ENCODE results near the gene GPC1.

GPC1 gene

GRCh38 chr2:240412975-240413812 lies 22.3 kb upstream of the GPC1 start:
- no peak for DNase-seq

- DNase-seq: no peak
Measured at GRCh38 chr2:240413813-240414429, 21.5 kb upstream of the GPC1 start.

DNA sequence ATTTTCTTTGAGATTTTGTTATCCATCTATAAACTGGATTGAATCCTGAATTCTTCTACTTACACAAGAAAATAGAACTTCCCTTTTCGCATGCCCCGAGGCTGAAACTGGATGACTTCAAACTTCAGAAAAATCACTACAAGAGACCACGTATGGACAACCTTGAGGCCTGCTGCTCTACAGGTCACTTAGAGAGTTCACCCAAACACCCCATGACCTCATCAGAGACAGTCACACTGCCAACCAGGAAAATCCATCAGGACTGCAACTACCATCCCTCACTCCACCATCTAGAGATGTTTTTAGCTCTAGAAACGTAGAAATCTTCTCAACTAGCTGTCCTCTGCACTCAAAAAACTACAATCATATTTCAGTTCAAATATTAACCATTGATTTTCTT lies 18.6 kb upstream of the GPC1 start:
- no peak for DNase-seq

- DNase-seq: no peak
Measured at GRCh38 chr2:240418311-240418710, 17.2 kb upstream of the GPC1 start.

DNA sequence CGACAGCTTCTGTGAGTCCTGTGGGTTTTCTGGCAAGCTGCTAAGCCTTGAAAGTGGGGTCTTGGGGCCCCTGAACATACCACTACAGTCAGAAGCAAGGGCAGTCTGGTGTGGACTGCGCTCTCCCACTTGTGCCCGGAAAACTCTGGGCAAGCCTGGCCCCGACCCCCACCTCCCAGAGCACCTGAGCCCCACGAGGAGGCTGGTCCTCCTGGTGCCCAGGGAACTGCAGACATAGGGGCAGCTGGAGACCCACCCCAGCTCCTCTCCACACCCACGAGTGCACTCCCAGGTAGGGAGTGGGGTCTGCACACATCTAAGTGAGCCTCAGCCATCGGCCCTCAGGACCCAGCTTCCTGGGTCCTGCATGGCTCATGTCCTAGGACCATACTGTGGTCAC lies 16.2 kb upstream of the GPC1 start:
- no peak for DNase-seq

- no peak for DNase-seq
Measured at GRCh38 chr2:240419723-240420122, 15.7 kb upstream of the GPC1 start.

DNA sequence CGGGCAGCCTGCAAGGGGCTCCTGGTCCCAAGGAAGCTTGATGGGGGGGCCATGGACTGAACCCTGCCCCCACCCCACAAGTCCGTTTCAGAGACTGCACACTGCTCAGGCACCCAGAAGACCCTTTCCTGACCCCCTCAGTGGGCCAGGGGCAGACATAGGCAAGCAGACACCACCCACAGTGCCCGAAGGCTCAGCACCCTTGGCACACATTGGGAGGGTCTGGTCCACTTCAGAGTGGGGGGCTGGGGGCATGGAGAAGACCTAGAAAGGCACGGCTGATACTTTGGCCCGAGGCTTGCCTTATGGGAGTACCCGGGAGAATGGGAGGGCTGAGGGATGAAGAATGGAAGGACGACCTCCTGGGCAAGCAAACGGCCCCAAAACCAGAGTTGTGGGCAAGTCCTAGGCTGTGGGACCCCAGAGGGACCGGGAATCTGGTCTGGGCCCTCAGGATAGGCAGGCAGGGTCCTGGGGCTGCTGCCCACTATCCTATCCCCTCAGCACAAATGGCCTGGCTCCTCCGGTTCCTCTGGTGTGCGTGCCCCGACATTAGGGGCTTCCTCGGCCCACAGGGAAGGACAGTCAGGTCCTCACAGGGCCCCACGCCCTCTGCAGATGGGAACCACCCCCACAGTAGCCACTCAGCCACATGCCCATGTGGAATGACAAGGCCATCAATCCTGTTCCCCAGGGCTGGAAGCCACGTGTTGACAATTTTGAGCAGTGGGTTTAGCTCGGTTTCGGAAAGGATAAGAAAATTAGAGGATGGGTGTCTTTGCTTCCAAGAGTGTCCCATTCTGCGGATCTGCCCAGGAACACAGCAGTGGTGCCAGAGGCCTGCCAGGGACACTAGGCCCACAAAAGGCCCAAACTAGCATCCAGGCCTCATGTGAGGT lies 15.0 kb upstream of the GPC1 start:
- no peak for DNase-seq

DNA sequence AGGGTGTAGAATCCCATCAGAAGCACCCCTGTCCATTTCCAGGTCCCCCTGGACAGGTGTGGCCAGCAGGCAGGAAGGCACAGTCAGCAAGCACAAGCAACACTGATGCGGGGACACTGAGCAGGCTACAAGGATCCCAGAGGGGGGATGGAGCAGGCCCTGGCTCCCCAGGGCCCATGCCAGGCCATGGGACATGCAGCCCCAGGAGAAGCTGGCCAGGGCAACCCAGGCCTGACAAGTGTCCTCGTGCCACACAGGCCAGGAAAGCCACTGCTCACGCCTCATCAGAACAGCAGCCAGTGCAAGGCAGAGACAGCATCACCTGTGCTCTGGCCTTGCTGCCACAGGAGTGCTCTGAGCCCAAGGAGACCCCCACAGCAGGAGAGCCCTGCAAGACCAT lies 14.1 kb upstream of the GPC1 start:
- DNase-seq: no peak

GRCh38 chr2:240422658-240423329 lies 12.7 kb upstream of the GPC1 start:
- DNase-seq: no peak

- no peak for DNase-seq
Measured at GRCh38 chr2:240423788-240424191, 11.7 kb upstream of the GPC1 start.

DNA sequence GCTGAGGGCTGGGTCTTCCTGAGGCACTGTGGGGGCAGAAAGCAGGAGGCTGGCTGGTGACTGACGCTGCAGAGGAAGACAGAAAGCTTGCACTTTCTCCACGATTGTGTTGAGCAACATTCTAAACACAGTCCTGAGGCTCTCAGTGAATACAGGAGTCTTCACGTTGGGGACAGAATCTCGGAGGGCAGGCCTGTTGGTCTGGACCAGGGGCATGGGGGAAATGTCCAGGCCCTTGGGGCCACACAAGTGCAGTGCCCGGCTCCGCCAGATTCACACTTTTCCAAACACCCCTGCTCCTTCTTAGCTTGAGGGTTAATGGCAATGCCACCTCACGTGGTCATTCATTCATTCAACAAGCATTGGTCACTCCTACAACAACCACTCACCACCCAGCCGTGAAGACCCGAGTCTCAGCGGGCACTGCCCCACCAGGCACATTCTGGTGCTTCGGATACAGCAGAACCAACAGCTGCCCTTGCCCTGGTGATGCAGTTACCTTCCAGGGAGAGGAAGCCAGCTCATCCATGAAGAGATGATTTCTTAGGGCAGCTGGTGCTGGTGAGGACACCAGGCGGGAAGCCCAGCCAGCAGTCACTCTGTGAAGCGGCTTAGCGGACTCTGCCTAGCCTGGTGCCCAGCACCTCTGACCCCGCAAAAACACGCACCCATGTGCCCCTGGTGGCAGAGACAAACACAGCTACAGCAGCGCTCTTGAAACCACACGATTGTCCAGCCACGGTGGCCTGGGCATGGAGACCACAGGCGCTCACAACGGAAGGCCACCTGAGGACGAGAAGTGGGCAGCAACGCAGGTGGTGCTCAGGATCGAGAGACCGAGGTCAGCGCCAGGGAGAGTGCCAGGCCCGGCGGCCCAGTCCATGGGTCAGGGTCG lies 10.9 kb upstream of the GPC1 start:
- no peak for DNase-seq

- no peak for DNase-seq
Measured at GRCh38 chr2:240425236-240425615, 10.2 kb upstream of the GPC1 start.

DNA sequence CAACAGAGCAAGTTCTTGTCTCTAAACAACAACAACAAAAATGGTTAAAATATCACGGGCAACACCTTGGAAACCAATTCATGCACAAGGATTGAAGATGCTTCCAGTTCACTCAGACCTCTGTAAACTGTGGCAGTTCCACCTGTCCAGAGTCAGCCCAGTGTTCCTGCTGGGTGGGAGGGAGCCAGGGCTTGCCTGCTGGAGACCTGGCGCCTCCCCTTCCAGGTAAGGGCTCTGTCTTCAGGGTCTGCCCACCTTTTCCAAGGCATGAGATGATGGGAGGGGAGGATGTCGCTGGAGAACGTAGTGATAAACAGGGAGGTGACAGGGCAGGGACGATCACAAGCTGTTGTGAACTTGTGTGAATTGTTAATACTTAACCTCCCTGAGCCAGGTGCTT lies 9.8 kb upstream of the GPC1 start:
- no peak for DNase-seq

DNA sequence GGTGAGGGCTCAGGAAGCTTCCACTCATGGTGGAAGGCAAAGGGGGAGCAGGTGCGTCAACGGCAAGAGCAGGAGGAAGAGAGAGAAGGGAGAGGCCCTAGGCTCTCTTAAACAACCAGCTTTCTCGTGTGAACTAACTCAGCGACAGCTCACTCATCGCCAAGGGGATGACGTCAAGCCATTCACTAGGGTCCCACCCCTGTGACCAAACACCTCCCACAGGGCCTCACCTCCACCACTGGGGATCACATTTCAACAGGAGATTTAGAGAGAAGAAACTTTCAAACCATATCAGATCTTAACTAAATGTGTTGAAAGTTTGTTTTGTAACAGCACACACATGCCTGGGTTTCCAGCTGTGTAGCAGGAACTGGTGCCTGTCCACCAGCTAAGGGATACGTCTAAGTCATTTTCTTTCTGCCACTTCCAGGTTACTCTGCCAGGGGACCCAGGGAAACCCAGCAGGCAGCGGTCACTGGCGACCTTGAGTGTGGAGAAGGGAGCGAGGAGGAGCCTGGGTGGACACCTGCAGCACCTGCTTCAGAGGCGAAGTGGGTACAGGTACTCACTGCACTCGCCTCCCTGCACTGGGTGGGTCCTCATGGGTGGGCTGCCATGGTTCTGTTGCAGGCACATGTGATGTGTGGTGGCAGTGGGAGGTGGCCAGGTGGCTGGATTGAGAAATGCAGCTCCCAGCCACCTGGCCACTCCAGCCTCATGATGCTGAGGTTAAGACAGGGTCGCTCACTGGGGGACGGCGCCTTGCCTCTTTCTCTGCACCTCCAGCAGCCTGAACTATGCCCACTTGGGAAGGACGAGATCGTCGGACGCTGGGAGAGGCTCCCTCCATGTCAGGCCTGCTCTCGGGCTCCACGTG lies 8.4 kb upstream of the GPC1 start:
- no peak for DNase-seq

DNA sequence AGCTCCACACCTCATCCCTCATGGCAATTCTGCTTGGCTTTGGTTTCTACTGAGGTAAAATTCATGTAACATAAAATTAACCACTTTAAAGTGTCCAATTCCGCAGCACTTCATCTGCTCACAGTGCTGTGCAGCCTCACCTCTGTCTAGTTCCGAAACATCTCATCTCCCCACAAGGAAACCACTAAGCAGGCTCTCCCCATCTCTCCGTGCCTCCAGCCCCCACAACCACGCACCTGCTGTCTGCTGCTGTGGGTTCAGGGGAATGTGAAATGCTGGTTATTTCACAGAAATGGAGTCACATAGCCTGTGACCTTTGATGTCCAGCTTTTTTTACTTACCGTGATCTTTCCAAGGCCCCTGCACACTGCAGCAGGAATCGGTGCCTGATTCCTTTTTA lies 7.7 kb upstream of the GPC1 start:
- DNase-seq: no peak

DNA sequence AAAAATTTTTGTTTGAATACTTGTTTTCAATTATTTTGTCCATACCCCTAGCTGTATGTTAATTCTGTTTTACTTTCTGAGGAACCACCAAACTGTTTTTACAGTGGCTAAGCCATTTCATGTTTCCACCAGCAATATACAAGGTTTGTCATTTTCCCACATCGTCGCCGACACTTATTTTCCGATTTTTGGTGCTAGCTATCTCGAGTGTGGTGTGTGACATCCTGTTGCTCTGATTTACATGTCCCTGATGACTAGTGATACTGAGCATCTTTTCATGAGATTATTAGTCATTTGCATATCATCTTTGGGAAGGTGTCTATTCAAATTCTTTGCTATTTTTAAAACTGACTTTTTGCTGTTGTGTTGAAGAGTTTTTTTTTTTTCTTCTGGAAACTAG lies 7.2 kb upstream of the GPC1 start:
- no peak for DNase-seq

- DNase-seq: peak; percentile 0
Measured at GRCh38 chr2:240429341-240429871, 6.1 kb upstream of the GPC1 start.

DNA sequence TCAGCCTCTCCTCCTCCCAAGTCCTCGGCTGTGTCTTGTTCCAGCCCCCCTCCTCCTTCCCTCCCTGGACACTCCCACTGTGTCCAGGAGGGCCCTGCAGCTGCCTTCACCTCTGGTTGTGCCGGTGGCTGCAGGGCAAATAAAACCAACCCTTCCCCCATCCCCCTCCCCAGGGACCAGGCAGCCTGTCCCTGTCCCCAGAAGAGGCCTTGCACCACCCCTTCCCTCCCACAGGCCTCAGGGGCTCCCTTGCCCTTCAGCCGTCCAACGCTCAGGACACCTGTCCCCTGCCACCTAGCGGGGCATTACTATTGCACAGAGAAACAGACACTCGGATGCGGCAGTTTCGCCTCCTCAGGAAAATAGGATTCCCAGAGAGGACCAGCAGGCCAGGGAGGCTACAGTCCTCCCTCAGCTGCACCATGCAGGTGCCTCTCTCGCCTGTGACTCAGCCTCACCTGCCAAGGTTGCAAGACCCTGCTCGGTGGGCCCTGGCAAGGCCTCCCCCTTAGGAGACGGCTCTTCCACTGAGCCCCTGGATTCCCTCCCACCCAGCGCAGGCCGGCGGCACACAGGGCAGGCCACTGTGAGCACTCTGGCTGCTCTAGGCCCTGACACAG lies 5.5 kb upstream of the GPC1 start:
- peak; percentile 0 for DNase-seq

DNA sequence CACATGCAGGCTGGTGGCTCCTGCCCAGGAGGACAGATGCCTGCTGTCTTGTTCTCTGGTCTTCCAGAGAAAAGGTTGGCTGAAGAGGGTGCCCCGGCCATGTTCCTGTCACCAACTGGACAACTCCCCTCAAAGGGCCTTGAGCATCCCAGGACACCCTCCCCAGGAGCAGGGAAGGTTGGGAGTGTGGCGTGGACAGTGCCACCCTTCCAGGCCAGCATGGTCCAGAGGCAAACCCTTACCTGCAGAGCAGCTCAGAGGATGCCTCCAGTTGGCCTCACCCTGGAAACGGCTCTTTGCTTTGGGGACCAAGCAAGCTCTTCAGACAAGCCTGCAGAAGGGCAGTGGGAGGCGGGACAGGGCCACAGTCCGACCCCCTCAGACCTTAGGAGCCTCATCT lies 4.9 kb upstream of the GPC1 start:
- DNase-seq: no peak

DNA sequence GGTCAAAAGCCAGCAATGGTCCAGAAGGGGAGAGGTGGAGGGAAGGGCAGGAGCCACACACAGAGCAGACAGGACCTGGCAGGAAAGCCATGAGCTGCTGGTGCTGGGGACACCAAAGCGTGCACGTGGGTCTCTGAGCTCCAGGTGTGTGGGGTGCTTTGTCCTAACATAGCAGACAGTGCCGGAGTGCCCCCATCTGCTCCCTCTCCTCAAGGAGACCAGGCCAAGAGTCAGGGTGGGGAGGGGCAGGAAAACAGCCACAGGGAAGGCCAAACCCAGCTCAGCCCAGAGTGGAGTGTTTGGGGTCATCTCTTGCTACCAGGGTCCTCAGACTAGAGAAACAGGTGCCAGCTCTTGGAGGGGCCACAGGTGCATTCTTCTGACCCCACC lies 4.2 kb upstream of the GPC1 start:
- DNase-seq: peak; percentile 0
